Measurements from ENCODE around the gene SLC7A5. TPM values are rescaled to one million over a fixed set of nuclear protein-coding genes. Genes with fewer than 3 reads are reported as not detected.

SLC7A5 gene
- total and polyA plus RNA-seq, 2 of the 13 experiments (the other 11 are each of a cell fraction or from before 2014, with no cell fraction given) = 79.6 to 155 TPM

DNA sequence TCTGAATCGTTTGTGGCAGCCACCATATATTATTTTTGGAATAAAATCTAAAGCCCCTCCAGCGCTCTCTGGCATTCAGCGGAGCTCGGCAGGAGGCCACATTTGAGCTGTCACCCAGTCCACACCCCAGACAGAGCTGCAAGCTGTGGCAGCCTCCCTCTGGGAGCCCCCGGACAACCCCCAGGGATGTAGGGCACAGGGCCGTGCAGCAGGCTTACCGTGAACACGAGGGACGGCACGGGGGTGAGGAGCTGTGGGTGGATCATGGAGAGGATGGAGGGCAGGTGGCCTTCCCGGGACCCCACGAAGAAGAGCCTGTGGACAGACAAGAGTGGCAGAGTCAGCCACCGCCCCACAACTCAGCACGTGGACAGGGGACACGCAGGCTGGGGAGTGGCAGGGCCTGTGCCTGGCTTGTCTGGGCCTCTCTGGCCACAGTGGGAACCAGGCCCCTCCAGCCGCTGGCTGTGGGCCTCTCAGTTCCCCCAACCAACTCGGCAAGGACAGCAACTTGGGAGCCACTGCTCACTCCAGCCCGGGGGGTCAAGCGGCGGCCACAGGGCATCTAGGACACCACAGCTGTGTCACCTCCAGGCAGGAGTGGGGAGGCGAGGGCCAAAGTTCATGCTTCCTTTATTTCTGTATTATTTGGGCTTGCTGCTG is 31.5 kb downstream of the SLC7A5 start:
- Histone ChIP-seq H3K27ac (ENCODE audit: extremely low read length, insufficient read depth, low read length) (no peak overlapping the region), H3K9ac (ENCODE audit: insufficient read depth, low read depth, low read length) (no peak overlapping the region), H3K27me3 (ENCODE audit: control insufficient read depth in 1 of 2, insufficient read depth in 2 of 2, low read length in 2 of 2) (no peaks in the 10 kb centered on the region), H2AFZ (ENCODE audit: low read length) (no peak overlapping the region), H4K20me1 (ENCODE audit: insufficient read depth, low read length) (peaks cover 9% of the 10 kb centered on the region; the same call in 1 of the 2 replicates), H3K4me3 (replicated peaks in 1 of 3; ENCODE audit: insufficient read depth in 1 of 3, low read depth in 2 of 3, low read length in 3 of 3) (no peak overlapping the region), H3K9me3 (ENCODE audit: low read length) (no peaks in the 10 kb centered on the region), H3K4me2 (ENCODE audit: low read depth, low read length) (no peak overlapping the region), H3K4me1 (ENCODE audit: insufficient read depth, low read length) (peaks cover 44% of the 10 kb centered on the region), H3K36me3 (replicated peaks in 1 of 2; ENCODE audit: control insufficient read depth in 1 of 2, insufficient read depth in 2 of 2, low read length in 2 of 2) (peaks cover 85 to 97% of the 10 kb centered on the region in 2 experiments), H3K79me2 (ENCODE audit: insufficient read depth, low read length) (peaks cover 19% of the 10 kb centered on the region)
- intact Hi-C loops (cut with micrococcal nuclease; ENCODE audit: unreplicated experiment) (no loop called here), in situ Hi-C loops (cut with HindIII; ENCODE audit: extremely low pct_ligation_motif_present, low pct_unique_long_range_greater_than_20kb) (no loop called here)
- DNase-seq (ENCODE audit: low spot score) (no peak), ATAC-seq (no peak), FAIRE-seq (no peak)
- BruUV-seq (replicated peaks) = no TSS peak
- CTCF ChIA-PET (ENCODE audit: low intra/inter-chr PET ratio, low total read pairs) = no interaction called here
- TF ChIP-seq RBFOX2 (IDR thresholded peaks at IDR 0.05; ENCODE audit: low read depth, low read length) (peak; percentile 47), XRCC5 (optimal IDR thresholded peaks at IDR 0.05; ENCODE audit: low read length) (no peak), ZMYM4 (CRISPR knock-in tag; IDR thresholded peaks at IDR 0.05) (no peak), ASH2L (IDR thresholded peaks at IDR 0.05; ENCODE audit: insufficient read length, low read depth, low read length) (no peak), ELF3 (CRISPR knock-in tag; IDR thresholded peaks at IDR 0.05) (no peak), ZNF768 (CRISPR knock-in tag; IDR thresholded peaks at IDR 0.05) (peak; percentile 32; the same call in 1 of the 2 replicates), AGO2 (optimal IDR thresholded peaks at IDR 0.05; ENCODE audit: low read depth, low read length) (peak; percentile 82), RBM22 (optimal IDR thresholded peaks at IDR 0.05; ENCODE audit: low read length) (peak; percentile 52)
- 94% methylated on average over 18 of the region's 21 CpGs for WGBS (ENCODE audit: low lambda C conversion rate)
- POLR2A ChIA-PET = interaction anchor here (1.2 to 2.3 kb wide), 3 partner anchors 12 to 59 kb away, joined by 3 to 9 read pairs (median 4); no protein-coding TSS in a partner anchor
